GM23338 (cell line): ENCODE measurements around the gene VPS37B. TPM values are rescaled to one million over a fixed set of nuclear protein-coding genes. Genes with fewer than 3 reads are reported as not detected.

Source experiments
- ATAC-seq: fragments of 200-7000 bp; cut with Tn5 transposase; 3 replicates; pipeline ENCODE4 v1.9.1; 2020
- DNase-seq: peaks from one replicate; pipeline ENCODE4 v3.0.0-alpha.2; 2015; ENCODE audit warnings: low spot score
- H2AFZ ChIP-seq: fragments of 200-600 bp; sonication (generic); 2 replicates; pipeline ENCODE4 v1.8.0; 2016; ENCODE audit warnings: antibody characterized with exemption, mild to moderate bottlenecking, moderate library complexity
- H3F3A ChIP-seq: fragments of 200-600 bp; sonication (generic); replicated peaks from 2 replicates; pipeline ENCODE4 v1.8.0; 2017; ENCODE audit warnings: antibody characterized with exemption, mixed run types, low read depth
- H3K27ac ChIP-seq: fragments of 200-600 bp; sonication (generic); 2 replicates; pipeline ENCODE4 v1.6.1; 2016; ENCODE audit warnings: low read depth
- H3K27me3 ChIP-seq: fragments of 200-600 bp; sonication (generic); 2 replicates; pipeline ENCODE4 v1.8.0; 2016; ENCODE audit warnings: mild to moderate bottlenecking, mixed run types, moderate library complexity; ENCODE audit not compliant: insufficient read depth
- H3K36me3 ChIP-seq: fragments of 200-600 bp; sonication (generic); 2 replicates; pipeline ENCODE4 v1.8.0; 2016; ENCODE audit warnings: mild to moderate bottlenecking; ENCODE audit not compliant: insufficient read depth
- H3K4me1 ChIP-seq: fragments of 200-600 bp; sonication (generic); 2 replicates; pipeline ENCODE4 v1.8.0; 2016; ENCODE audit warnings: mild to moderate bottlenecking, moderate library complexity; ENCODE audit not compliant: insufficient read depth
- H3K4me2 ChIP-seq: fragments of 200-600 bp; sonication (generic); 2 replicates; pipeline ENCODE4 v1.7.1; 2017; ENCODE audit warnings: mixed run types
- H3K4me3 ChIP-seq: fragments of 200-600 bp; sonication (generic); 2 replicates; pipeline ENCODE4 v1.6.1; 2016; ENCODE audit warnings: mixed run types
- H3K79me2 ChIP-seq: fragments of 200-600 bp; sonication (generic); replicated peaks from 2 replicates; pipeline ENCODE4 v1.8.0; 2017; ENCODE audit warnings: mild to moderate bottlenecking; ENCODE audit not compliant: insufficient read depth
- H3K9me2 ChIP-seq: fragments of 200-600 bp; sonication (generic); 2 replicates; pipeline ENCODE4 v1.8.0; 2017; ENCODE audit not compliant: insufficient read depth
- H4K20me1 ChIP-seq: fragments of 200-600 bp; sonication (generic); replicated peaks from 2 replicates; pipeline ENCODE4 v1.8.0; 2017; ENCODE audit warnings: mild to moderate bottlenecking; ENCODE audit not compliant: insufficient read depth
- H3K27ac Mint-ChIP-seq: 2 replicates; pipeline ENCODE4 v1.8.0; 2020; ENCODE audit warnings: inconsistent platforms, mild to moderate bottlenecking, moderate library complexity, mixed read lengths
- H3K27me3 Mint-ChIP-seq: 3 replicates; pipeline ENCODE4 v1.8.0; 2022; ENCODE audit warnings: low read depth, mild to moderate bottlenecking, moderate library complexity, mixed read lengths, inconsistent platforms; ENCODE audit not compliant: insufficient read depth, poor library complexity
- H3K36me3 Mint-ChIP-seq: 3 replicates; pipeline ENCODE4 v1.8.0; 2021; ENCODE audit warnings: low read depth, mild to moderate bottlenecking, inconsistent platforms, moderate library complexity, mixed read lengths
- H3K4me1 Mint-ChIP-seq: 3 replicates; pipeline ENCODE4 v1.8.0; 2020; ENCODE audit warnings: mild to moderate bottlenecking, inconsistent platforms, mixed read lengths
- H3K4me3 Mint-ChIP-seq: 3 replicates; pipeline ENCODE4 v1.8.0; 2021; ENCODE audit warnings: moderate library complexity, mild to moderate bottlenecking, inconsistent platforms, mixed read lengths
- H3K9me3 Mint-ChIP-seq: 3 replicates; pipeline ENCODE4 v1.8.0; 2020; ENCODE audit warnings: moderate library complexity, mild to moderate bottlenecking, inconsistent platforms, mixed read lengths
- CREB1 ChIP-seq: fragments of 250-450 bp; sonication (Bioruptor Pico); IDR thresholded peaks from 2 replicates; pipeline ENCODE4 v1.5.0; 2020; ENCODE audit warnings: low read depth, mild to moderate bottlenecking, moderate library complexity
- EZH2 ChIP-seq: fragments of 200-600 bp; sonication (generic); IDR thresholded peaks from one replicate; pipeline ENCODE4 v1.8.0; 2017; ENCODE audit warnings: antibody characterized with exemption, mild to moderate bottlenecking, low read depth; ENCODE audit not compliant: unreplicated experiment
- JUNB ChIP-seq: IDR thresholded peaks from one replicate; pipeline ENCODE4 v1.6.1; 2016; ENCODE audit warnings: antibody characterized with exemption; ENCODE audit not compliant: unreplicated experiment
- POLR2AphosphoS5 ChIP-seq: IDR thresholded peaks from 2 replicates; pipeline ENCODE4 v1.6.1; 2016; ENCODE audit warnings: antibody characterized with exemption, low read depth
- STAT1 ChIP-seq: IDR thresholded peaks from one replicate; pipeline ENCODE4 v1.6.1; 2016; ENCODE audit warnings: antibody characterized with exemption; ENCODE audit not compliant: unreplicated experiment
- ZNF114 ChIP-seq: fragments of 250-450 bp; sonication (Bioruptor Pico); IDR thresholded peaks from 2 replicates; pipeline ENCODE4 v1.5.0; 2020; ENCODE audit warnings: mild to moderate bottlenecking, moderate library complexity
- ZNF331 ChIP-seq: fragments of 250-450 bp; sonication (Bioruptor Pico); IDR thresholded peaks from 2 replicates; pipeline ENCODE4 v1.5.0; 2020; ENCODE audit warnings: low read depth, mild to moderate bottlenecking, moderate library complexity
- polyA plus RNA-seq: library from polyadenylated mRNA; unstranded; fragments of >200 nt; fragmentation: Nextera tagmentation; extraction: Ambion mirVana; gene quantifications from 2 replicates; pipeline ENCODE4 v1.2.1, GENCODE V29; 2016
- total RNA-seq: library from RNA; depleted of rRNA; stranded (reverse); fragments of >200 nt; shearing (Covaris generic); gene quantifications from 2 replicates; pipeline ENCODE4 v1.2.3, GENCODE V29; 2014
- TF ChIP-seq, protein P1 (sequence below): IDR thresholded peaks from one replicate; pipeline ENCODE4 v1.6.1; 2018; ENCODE audit warnings: antibody characterized with exemption; ENCODE audit not compliant: unreplicated experiment

Gene VPS37B
- total and polyA plus RNA-seq, 2 experiments from 2014 or later = 6.7 to 10.9 TPM

DNA sequence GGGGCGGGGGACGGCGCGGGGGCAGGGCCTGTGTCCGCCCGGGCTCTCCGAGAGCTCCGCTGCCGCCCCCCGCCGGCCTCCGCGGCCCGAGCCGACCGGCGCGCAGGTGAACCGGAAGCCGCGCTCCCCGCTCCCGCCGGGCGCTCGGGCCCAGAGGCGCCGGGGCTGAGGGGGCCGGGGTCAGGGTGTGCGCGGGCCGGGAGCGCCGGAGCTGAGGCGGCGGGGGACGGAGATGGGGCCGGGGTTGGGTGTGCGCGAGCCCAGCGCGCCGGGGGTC is 60.2 kb downstream of the VPS37B start:
- peak overlapping the region; percentile 82; the same call in 2 of the 3 replicates for H3K4me3 Mint-ChIP-seq
- Histone ChIP-seq H2AFZ (no peak overlapping the region; the same call in 1 of the 2 replicates), H4K20me1 (peaks cover 26% of the 10 kb centered on the region), H3K79me2 (peaks cover 7% of the 10 kb centered on the region), H3K4me1 (peaks cover 9% of the 10 kb centered on the region), H3K9me2 (no peaks in the 10 kb centered on the region), H3K4me3 (peak overlapping the region; percentile 89), H3K27me3 (peaks cover 38% of the 10 kb centered on the region), H3K4me2 (peak overlapping the region; percentile 95), H3K27ac (no peak overlapping the region), H3F3A (peaks cover 4% of the 10 kb centered on the region; the same call in 1 of the 2 replicates), H3K36me3 (no peaks in the 10 kb centered on the region)
- H3K27ac Mint-ChIP-seq = no peak overlapping the region
- H3K27me3 Mint-ChIP-seq = peaks cover 41% of the 10 kb centered on the region
- peaks cover 28% of the 10 kb centered on the region for H3K4me1 Mint-ChIP-seq
- H3K9me3 Mint-ChIP-seq = no peaks in the 10 kb centered on the region
- DNase-seq = peak; percentile 62
- H3K36me3 Mint-ChIP-seq = no peaks in the 10 kb centered on the region; the same call in 2 of the 3 replicates
- TF ChIP-seq, protein P1, sequence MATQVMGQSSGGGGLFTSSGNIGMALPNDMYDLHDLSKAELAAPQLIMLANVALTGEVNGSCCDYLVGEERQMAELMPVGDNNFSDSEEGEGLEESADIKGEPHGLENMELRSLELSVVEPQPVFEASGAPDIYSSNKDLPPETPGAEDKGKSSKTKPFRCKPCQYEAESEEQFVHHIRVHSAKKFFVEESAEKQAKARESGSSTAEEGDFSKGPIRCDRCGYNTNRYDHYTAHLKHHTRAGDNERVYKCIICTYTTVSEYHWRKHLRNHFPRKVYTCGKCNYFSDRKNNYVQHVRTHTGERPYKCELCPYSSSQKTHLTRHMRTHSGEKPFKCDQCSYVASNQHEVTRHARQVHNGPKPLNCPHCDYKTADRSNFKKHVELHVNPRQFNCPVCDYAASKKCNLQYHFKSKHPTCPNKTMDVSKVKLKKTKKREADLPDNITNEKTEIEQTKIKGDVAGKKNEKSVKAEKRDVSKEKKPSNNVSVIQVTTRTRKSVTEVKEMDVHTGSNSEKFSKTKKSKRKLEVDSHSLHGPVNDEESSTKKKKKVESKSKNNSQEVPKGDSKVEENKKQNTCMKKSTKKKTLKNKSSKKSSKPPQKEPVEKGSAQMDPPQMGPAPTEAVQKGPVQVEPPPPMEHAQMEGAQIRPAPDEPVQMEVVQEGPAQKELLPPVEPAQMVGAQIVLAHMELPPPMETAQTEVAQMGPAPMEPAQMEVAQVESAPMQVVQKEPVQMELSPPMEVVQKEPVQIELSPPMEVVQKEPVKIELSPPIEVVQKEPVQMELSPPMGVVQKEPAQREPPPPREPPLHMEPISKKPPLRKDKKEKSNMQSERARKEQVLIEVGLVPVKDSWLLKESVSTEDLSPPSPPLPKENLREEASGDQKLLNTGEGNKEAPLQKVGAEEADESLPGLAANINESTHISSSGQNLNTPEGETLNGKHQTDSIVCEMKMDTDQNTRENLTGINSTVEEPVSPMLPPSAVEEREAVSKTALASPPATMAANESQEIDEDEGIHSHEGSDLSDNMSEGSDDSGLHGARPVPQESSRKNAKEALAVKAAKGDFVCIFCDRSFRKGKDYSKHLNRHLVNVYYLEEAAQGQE = no peak
- TF ChIP-seq ZNF114 (CRISPR knock-in tag) = no peak
- TF ChIP-seq EZH2 = no peak
- no peak for TF ChIP-seq STAT1
- TF ChIP-seq JUNB = no peak
- no peak for TF ChIP-seq CREB1 (CRISPR knock-in tag)
- no peak; the same call in 1 of the 2 replicates for TF ChIP-seq POLR2AphosphoS5
- ATAC-seq = peak; percentile 44

DNA sequence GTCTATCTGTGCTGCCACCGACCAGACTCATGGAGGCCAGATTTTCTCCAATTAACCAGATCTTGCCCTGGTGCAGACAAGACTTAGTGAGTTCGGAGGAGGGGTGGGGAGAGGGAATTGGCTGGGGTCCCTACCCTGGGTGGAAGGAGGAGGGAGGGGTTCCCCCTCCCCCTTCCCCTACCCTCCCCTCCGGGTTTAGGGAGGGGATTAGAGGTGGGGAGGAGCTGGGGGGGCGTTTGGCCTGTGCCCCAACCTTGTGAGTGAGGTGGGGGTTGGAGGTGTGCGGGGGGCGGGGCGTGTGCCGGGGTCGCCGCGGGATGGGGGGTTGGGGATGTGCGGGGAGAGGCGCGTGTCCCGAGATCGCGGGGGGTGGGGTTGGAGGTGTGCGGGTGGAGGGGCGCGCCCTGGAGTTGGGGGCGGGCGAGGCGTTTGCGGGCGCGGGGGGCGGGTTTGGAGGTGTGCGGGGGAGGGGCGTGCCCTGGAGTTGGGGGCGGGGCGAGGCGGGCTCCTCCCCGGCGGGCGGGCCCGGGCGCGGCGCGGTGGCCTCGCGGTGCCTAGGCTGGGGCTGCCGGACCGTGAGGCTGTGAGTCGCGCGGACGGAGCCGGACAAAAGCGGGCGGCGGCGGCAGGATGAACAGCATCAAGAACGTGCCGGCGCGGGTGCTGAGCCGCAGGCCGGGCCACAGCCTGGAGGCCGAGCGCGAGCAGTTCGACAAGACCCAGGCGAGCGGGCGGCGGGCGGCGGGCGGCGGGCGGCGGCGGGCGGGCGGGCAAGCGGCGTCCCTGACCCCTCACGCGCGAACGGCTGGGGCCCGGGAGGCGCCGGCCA is 60.8 kb downstream of the VPS37B start, which contains the start of gene HIP1R:
TSS of gene HIP1R (plus strand) at position 537 of the 829 bp plus-strand sequence. CDS start at position 631, 94 bp downstream.
- peak within 1 kb of the TSS; percentile 95 for H3K4me2 ChIP-seq
- peak; percentile 59 for DNase-seq
- H3K79me2 ChIP-seq = peaks cover 7% of the 10 kb centered on the region
- no peaks in the 10 kb centered on the region for H3K9me3 Mint-ChIP-seq
- H3K4me3 Mint-ChIP-seq = peak within 1 kb of the TSS; percentile 83
- H3F3A ChIP-seq = peaks cover 4% of the 10 kb centered on the region; the same call in 1 of the 2 replicates
- ATAC-seq = peak; percentile 54
- no peaks in the 10 kb centered on the region; the same call in 2 of the 3 replicates for H3K36me3 Mint-ChIP-seq
- H3K27me3 Mint-ChIP-seq = peaks cover 37% of the 10 kb centered on the region
- H3K27ac ChIP-seq = no peak within 1 kb of the TSS
- H4K20me1 ChIP-seq = peaks cover 26% of the 10 kb centered on the region
- peaks cover 28% of the 10 kb centered on the region for H3K4me1 Mint-ChIP-seq
- H3K27ac Mint-ChIP-seq = peak within 1 kb of the TSS; percentile 21; the same call in 1 of the 2 replicates
- peaks cover 9% of the 10 kb centered on the region for H3K4me1 ChIP-seq
- H3K36me3 ChIP-seq = no peaks in the 10 kb centered on the region
- peak within 1 kb of the TSS; percentile 82 for H2AFZ ChIP-seq
- TF ChIP-seq ZNF331 (CRISPR knock-in tag) = no peak
- TF ChIP-seq POLR2AphosphoS5 = peak; percentile 50; the same call in 1 of the 2 replicates
- no peaks in the 10 kb centered on the region for H3K9me2 ChIP-seq
- peak within 1 kb of the TSS; percentile 89 for H3K4me3 ChIP-seq
- peaks cover 38% of the 10 kb centered on the region for H3K27me3 ChIP-seq
